Breast epithelium (tissue), 3 donors: Measurements from ENCODE around the gene SMAD6.

ENCODE experiments used
- CTCF ChIP-seq, 3 donors: fragments of 450-650 bp; IDR thresholded peaks; one replicate each; pipeline ENCODE4 v1.5.1; 2016 to 2017; ENCODE audit warnings: antibody characterized with exemption in 3 of 3, mild to moderate bottlenecking in 3 of 3, moderate library complexity in 3 of 3
- POLR2A ChIP-seq: fragments of 450-650 bp; IDR thresholded peaks from one replicate; pipeline ENCODE4 v1.6.1; 2016; ENCODE audit warnings: antibody characterized with exemption, mild to moderate bottlenecking, moderate library complexity
- POLR2AphosphoS5 ChIP-seq, 3 donors: sonication (generic); formaldehyde crosslinking; IDR thresholded peaks; one replicate each; pipeline ENCODE4 v1.6.1; 2017; ENCODE audit warnings: antibody characterized with exemption in 3 of 3

- TF ChIP-seq CTCF (IDR thresholded peaks at IDR 0.05) (no peak), POLR2A (no peak), POLR2AphosphoS5 (IDR thresholded peaks at IDR 0.05) (no peak)
Observed at GRCh38 chr15:66800584-66801235, 98.7 kb downstream of the SMAD6 start.
